Calu3 (cell line): ENCODE results near the gene RNF19B. TPM values are rescaled to one million over a fixed set of nuclear protein-coding genes. Genes with fewer than 3 reads are reported as not detected.

ENCODE experiments used
- BruUV-seq: library from RNA; stranded (reverse); fragments of 400-500 nt; replicated peaks from 2 replicates; lab custom pipeline; 2021; lab: Mats Ljungman, UMichigan
- CTCF ChIA-PET: fragments of 300-600 bp; sonication (Branson Sonifier 250); formaldehyde crosslinking; loops from one replicate; lab custom pipeline; 2022; ENCODE audit warnings: antibody characterized with exemption; lab: Charles Lee
- DNase-seq: peaks from one replicate; pipeline ENCODE4 v3.0.0; 2022
- H3K27ac Mint-ChIP-seq: one replicate; pipeline ENCODE4 v1.8.0; 2022; ENCODE audit warnings: mixed read lengths; ENCODE audit not compliant: unreplicated experiment
- H3K27me3 Mint-ChIP-seq: one replicate; pipeline ENCODE4 v1.8.0; 2022; ENCODE audit warnings: mixed read lengths; ENCODE audit not compliant: unreplicated experiment
- H3K36me3 Mint-ChIP-seq: one replicate; pipeline ENCODE4 v1.8.0; 2022; ENCODE audit warnings: mild to moderate bottlenecking, moderate library complexity, mixed read lengths; ENCODE audit not compliant: insufficient read depth, unreplicated experiment
- H3K4me1 Mint-ChIP-seq: one replicate; pipeline ENCODE4 v1.8.0; 2022; ENCODE audit warnings: mild to moderate bottlenecking, low read depth, mixed read lengths; ENCODE audit not compliant: unreplicated experiment
- H3K4me3 Mint-ChIP-seq: one replicate; pipeline ENCODE4 v1.8.0; 2022; ENCODE audit warnings: mild to moderate bottlenecking, low read depth, moderate library complexity, mixed read lengths; ENCODE audit not compliant: unreplicated experiment
- H3K9me3 Mint-ChIP-seq: one replicate; pipeline ENCODE4 v1.8.0; 2022; ENCODE audit warnings: low read depth, mixed read lengths; ENCODE audit not compliant: unreplicated experiment
- CTCF ChIP-seq: fragments of 200-600 bp; IDR thresholded peaks from one replicate; pipeline ENCODE4 v1.8.0; 2022; ENCODE audit warnings: antibody characterized with exemption; ENCODE audit not compliant: unreplicated experiment
- intact Hi-C: fragments of 100-400 bp; cut with micrococcal nuclease; formaldehyde crosslinking; loops from one replicate; pipeline ENCODE4 v1.10.0; 2022; ENCODE audit not compliant: unreplicated experiment
- total RNA-seq: library from RNA; stranded (reverse); gene quantifications from 2 replicates; pipeline ENCODE4 v1.2.3, GENCODE V29; 2022

Gene RNF19B
- total RNA-seq, 1 experiment from 2014 or later, result 21.5 TPM

GRCh38 chr1:32957017-32957416 lies 7.6 kb downstream of the RNF19B start:
- Mint-ChIP-seq H3K27me3 (no peaks in the 10 kb centered on the region), H3K4me1 (peaks cover 39% of the 10 kb centered on the region), H3K4me3 (no peak overlapping the region), H3K36me3 (peaks cover 4% of the 10 kb centered on the region), H3K9me3 (no peaks in the 10 kb centered on the region), H3K27ac (no peak overlapping the region)
- intact Hi-C loops, result no loop called here
- DNase-seq, result no peak
- BruUV-seq, result no TSS peak
- no peak for TF ChIP-seq CTCF
- CTCF ChIA-PET, result no interaction called here

- no peak overlapping the region for H3K4me3 Mint-ChIP-seq
- TF ChIP-seq CTCF, result no peak
- H3K36me3 Mint-ChIP-seq, result peaks cover 4% of the 10 kb centered on the region
- H3K27me3 Mint-ChIP-seq, result no peaks in the 10 kb centered on the region
- H3K4me1 Mint-ChIP-seq, result peaks cover 31% of the 10 kb centered on the region
- no TSS peak for BruUV-seq
- intact Hi-C loops, result no loop called here
- H3K27ac Mint-ChIP-seq, result peak overlapping the region; percentile 57
- peak; percentile 24 for DNase-seq
- no peaks in the 10 kb centered on the region for H3K9me3 Mint-ChIP-seq
- CTCF ChIA-PET, result interaction anchor here (0.7 to 2.5 kb wide), 9 partner anchors 8 to 180 kb away, joined by 3 to 12 read pairs (median 3); partner anchors contain the start of gene RNF19B
Measured at GRCh38 chr1:32954168-32954567, 10.4 kb downstream of the RNF19B start.

- CTCF ChIA-PET, result interaction anchor here (0.7 to 2.5 kb wide), 11 partner anchors 8 to 97 kb away, joined by 3 to 12 read pairs (median 4); partner anchors contain the start of gene RNF19B
- TF ChIP-seq CTCF, result no peak
- no peak for DNase-seq
- Mint-ChIP-seq H3K4me3 (no peak overlapping the region), H3K27me3 (no peaks in the 10 kb centered on the region), H3K36me3 (peaks cover 10% of the 10 kb centered on the region), H3K9me3 (no peaks in the 10 kb centered on the region), H3K27ac (peak overlapping the region; percentile 91), H3K4me1 (peaks cover 38% of the 10 kb centered on the region)
- no TSS peak for BruUV-seq
- intact Hi-C loops, result no loop called here
Measured at GRCh38 chr1:32953495-32953894, 11.1 kb downstream of the RNF19B start.

GRCh38 chr1:32949519-32949918 lies 15.1 kb downstream of the RNF19B start:
- no TSS peak for BruUV-seq
- Mint-ChIP-seq H3K4me1 (peaks cover 34% of the 10 kb centered on the region), H3K36me3 (peaks cover 18% of the 10 kb centered on the region), H3K27ac (peak overlapping the region; percentile 84), H3K9me3 (no peaks in the 10 kb centered on the region), H3K27me3 (no peaks in the 10 kb centered on the region), H3K4me3 (no peak overlapping the region)
- intact Hi-C loops, result no loop called here
- CTCF ChIA-PET, result interaction anchor here (0.9 to 1.4 kb wide), 5 partner anchors 10 to 58 kb away, joined by 3 to 7 read pairs (median 3); partner anchors contain the start of gene RNF19B
- TF ChIP-seq CTCF, result no peak
- no peak for DNase-seq
